GM21447 (cell line): ENCODE results near the gene TSGA10IP.
"Not testable (repeated sequence)": the region's sequence is repeated elsewhere in the genome, so short reads cannot be mapped to it uniquely, and the experiment has no call there.

Source experiments
- ATAC-seq: cut with Tn5 transposase; IDR thresholded peaks from one replicate; pipeline ENCODE4 v1.9.1; 2021; ENCODE audit not compliant: unreplicated experiment

The TSGA10IP gene

DNA sequence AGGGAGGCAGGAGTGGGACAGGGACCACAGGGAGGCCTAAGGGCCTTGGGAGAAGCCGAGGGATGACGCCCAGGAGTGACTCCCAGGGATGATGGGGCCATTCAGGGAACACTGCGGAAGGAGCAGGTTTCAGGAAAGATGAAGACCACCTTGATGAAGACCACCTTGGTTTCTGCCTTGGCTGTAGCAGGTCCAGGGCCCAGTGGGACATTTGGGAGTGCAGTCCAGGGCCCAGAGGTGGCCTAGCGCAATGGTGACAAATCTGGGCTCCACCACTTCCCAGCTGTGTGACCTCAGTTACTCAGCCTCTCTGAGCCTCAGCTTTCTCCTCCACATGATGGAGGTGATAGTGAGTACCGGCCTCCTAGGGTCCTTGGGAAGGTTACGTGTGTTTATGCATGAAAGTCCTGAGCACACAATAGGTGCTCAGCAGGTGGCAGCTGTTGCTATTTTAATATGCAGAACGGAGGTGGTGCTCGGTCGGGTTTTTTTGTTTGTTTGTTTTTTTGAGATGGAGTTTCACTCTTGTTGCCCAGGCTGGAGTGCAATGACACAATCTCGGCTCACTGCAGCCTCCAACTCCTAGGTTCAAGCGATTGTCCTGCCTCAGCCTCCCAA is 770 bp downstream of the TSGA10IP start:
- ATAC-seq, result no peak

DNA sequence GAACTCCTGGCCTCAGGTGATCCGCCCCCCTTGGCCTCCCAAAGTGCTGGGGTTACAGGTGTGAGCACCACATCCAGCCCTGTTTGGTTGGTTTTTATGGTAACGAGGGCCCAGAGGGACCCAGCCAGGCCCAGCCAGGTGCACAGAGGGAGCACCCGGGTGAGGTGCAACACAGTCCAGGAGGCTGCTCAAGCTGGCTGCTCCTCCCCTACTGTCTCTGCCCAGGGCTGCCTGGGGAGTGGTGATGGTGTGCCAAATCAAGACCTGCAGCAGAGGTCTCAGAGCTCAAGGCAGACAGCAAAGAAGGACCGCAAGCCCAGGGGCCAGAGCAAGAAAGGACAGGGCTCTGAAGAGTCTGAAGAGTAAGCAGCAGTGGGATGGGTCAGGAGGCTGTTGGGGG is 1.4 kb downstream of the TSGA10IP start:
- no peak for ATAC-seq

DNA sequence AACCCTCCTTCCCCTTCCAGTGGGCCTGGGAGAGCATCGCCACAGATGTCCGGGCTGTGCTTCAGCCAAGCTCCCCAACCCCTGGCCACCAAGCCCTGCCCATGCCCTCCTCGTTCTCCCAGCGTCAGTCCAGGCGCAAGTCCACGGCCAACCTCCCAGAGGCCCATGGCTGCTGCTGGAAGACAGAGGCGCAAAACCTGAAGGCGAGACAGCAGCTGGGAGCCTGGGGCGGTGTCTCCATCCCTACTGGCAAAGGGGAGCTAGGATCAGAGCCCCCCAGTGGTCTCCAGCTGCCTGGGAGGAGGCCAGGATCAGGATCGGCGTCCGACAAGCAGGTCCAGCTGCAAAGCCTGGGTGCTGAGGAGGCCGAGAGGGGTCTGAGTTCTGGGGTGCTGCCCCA is 1.9 kb downstream of the TSGA10IP start:
- no peak for ATAC-seq

DNA sequence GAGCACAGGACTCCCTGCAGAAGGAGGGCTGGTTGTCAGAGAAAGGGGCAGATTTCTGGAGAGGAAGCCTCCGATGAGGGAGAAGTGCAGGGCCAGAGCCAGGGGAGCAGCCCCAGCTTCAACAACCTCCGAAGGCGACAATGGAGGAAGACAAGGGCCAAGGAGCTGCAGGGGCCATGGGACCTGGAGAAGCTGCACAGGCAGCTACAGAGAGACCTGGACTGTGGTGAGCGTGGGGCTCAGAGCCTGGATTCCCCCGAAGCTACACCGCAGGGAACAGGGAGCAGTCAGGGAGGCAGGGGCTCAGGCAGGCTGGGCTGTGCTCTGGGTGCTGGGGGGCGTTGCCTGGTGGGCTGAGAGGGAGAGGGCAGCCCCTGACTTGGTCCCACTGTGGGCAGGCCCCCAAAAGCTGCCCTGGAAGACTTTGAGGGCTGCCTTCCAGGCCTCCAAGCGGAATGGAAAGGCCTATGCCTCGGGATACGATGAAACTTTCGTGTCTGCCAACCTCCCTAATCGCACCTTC is 2.4 kb downstream of the TSGA10IP start:
- ATAC-seq, result no peak

DNA sequence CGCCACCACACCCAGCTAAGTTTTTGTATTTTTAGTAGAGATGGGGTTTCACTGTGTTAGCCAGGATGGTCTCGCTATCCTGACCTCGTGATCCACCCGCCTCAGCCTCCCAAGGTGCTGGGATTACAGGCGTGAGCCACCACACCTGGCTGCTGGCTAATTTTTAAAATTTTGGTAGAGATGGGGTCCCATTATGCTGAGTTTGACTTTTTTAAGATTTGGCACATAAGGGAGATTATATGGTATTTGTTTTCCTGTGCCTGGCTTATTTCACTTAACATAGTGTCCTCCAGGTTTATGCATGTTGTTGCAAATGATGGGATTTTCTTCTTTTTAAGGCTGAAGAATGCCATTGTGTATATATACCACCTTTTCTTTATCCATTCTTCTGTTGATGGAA is 5.4 kb downstream of the TSGA10IP start:
- ATAC-seq, result not testable (repeated sequence)

DNA sequence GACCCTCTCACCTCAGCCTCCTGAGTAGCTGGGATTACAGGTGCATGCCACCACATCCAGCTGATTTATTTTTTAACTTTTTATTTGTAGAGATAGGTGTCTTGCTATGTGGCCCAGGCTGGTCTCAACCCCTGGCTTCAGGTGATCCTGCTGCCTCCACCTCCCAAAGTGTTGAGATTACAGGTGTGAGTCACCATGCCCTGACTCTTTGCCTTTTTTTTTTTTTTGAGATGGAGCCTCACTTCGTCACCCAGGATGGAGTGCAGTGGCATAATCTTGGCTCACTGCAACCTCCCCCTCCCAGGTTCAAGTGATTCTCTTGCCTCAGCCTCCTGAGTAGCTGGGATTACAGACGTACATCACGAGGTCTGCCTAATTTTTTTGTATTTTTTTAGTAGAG is 6.4 kb downstream of the TSGA10IP start:
- not testable (repeated sequence) for ATAC-seq

DNA sequence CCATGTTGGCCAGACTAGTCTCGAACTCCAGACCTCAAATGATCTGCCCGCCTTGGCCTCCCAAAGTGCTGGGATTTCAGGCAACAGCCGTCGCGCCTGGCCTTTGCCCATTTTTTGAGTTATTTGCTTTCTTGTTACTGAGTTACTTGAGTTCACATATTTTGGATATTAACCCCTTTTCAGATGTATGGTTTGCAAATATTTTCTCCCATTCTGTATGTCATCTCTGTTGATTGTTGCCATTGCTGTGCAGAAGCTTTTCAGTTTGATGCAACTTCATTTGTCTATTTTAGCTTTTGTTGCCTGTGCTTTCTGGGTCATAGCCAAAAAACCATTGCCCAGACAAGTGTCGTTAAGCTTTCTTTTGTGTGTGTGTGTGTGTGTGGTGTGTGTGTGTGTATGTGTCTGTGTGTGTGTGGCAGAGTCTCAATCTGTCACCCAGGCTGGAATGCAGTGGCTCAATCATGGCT is 6.8 kb downstream of the TSGA10IP start:
- ATAC-seq, result no peak

DNA sequence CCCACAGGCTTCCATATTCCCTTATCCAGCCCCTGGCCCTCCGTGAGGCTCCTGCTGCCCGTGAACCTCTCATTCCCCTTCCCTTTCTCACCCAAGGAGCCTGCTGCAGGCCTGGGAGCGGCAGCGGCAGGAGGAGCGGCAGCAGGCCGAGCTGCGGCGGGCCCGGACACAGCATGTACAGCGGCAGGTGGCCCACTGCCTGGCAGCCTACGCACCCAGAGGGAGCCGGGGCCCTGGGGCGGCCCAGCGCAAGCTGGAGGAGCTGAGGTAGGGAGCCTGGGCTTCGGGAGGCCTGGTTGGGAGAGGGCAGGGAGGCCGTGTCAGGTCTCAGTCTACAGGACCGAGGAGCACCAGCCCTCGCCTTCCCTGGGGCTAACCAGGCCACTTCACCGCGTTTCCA is 8.2 kb downstream of the TSGA10IP start:
- no peak for ATAC-seq

DNA sequence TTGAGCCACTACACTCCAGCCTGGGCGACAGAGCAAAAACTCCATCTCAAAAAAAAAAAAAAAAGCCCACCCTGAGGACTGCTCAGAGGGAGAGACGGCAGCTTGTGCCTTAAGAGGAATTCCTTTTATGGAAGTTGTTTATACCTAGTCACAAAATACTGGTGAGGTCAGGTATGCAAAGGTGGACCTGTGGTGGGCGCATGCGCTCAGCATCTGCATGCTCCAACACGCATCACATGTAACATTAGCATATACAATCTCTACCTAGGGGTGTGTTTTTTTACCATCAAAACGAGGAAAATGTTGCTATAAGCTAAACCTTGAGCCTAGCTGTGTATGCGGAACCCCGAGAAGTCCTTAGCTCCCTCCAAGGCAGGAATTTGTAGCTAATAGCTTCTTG is 9.5 kb downstream of the TSGA10IP start:
- ATAC-seq, result no peak

DNA sequence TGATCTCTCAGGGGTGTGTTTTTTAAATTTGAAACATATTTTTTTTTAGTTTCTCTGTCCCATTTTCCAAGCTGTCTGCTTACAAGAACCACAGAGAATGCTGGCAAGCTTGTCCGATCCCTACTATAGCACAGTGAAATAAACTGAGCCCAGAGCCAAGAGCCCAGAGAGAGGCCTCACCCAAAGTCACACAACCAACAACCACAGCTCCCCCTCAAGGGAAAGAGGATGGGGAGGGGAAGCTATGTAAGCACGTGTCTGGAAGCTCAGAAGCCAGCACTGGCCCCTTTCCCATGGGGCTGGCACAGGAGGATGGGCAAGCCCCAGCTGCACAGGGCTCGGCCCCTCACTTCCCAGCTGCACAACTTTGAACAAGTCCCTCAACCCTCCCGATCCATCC is 13.0 kb downstream of the TSGA10IP start:
- no peak for ATAC-seq

DNA sequence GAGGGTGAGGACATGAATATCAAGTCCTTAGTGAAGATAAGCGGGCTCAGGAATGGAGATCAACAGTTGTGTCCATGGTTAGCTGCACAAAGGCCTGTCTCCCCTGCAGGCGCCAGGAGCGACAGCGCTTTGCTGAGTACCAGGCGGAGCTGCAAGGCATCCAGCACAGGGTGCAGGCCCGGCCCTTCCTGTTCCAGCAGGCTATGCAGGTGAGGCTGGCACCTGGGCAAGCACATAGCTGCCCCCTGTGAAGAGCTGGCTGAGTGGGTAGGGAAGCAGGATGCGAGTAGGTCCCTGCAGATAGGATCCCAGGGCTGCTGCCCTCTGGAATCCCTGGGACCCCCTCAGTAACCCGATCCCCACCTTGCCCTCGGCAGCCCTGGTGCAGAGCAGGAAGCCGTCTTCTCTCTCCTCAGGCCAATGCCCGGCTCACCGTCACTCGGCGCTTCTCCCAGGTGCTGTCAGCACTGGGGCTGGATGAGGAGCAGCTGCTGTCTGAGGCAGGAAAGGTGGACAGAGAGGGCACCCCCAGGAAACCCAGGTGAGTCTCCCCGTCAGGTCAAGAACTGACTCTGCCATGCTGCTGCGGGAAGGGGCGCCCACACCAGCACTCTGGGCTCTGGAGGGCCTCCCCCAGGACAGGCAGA is 13.6 kb downstream of the TSGA10IP start:
- ATAC-seq, result no peak

DNA sequence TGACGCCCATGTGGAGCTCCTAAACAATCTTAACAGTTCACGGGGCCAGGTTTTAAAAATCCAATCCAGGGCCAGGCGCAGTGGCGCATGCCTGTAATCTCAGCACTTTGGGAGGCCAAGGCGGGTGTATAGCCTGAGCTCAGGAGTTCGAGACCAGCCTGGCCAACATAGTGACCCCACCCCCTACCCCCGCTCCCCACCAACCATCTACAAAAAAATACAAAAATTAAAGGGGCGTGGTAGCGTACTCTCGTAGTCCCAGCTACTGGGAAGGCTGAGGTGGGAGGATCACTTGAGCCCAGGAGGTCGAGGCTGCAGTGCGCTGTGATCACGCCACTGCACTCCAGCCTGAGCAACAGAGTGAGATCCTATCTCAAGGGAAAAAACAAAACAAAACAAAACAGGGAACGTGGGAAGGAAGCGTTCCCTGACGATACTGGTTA is 15.6 kb downstream of the TSGA10IP start:
- no peak for ATAC-seq

DNA sequence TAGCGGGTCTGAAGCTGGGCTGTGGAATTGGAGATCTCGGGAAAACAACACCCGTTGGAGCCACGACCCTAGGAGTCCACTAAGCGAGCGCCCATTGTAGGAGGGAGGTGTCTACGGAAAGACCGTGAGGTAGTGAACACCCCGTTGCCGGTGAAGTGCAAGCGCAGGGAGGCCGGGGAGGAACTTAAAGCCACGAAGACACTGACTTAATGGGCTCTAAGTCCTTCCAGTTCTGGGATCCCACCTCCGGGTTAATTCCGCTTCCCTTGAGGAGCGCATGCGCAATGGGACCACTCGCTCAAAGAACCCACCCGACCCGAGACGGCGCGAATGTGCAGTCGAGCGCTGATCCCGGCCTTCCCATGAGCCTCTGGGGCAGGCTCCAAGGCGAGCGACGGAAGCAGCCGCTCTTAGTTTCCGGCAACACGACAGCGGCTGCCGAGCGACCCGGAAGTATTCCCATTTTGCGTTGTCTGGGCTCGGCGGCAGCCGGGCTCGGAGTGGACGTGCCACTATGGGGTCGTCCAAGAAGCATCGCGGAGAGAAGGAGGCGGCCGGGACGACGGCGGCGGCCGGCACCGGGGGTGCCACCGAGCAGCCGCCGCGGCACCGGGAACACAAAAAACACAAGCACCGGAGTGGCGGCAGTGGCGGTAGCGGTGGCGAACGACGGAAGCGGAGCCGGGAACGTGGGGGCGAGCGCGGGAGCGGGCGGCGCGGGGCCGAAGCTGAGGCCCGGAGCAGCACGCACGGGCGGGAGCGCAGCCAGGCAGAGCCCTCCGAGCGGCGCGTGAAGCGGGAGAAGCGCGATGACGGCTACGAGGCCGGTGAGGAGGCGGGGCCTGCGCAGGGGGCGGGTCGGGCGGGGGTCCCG is 16.2 kb downstream of the TSGA10IP start, which contains the start of gene SART1:
SART1 (plus strand) TSS at position 468 of the 874 bp plus-strand sequence; CDS start at position 515, 47 bp downstream.
- peak; percentile 72 for ATAC-seq

DNA sequence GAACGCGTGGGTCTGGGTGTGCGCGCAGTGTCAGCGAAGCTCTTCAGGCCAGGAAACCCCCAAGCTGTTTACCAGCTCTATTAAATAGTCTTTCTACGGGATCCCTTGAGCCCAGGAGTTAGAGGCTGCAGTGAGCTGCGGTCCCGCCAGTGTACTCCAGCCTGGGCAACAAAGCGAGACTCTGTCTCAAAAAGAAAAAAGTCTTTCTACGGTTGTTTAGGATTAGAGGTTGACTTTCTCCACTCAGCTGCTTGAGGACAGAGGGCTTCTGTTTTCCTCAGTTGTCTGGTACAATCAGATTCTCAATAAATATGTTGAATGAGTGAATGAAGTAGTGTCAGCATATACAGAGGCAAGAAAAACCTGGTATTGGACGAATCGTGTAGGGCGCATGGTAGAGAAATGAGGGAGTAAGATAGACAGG is 16.9 kb downstream of the TSGA10IP start:
- ATAC-seq, result peak; percentile 3

DNA sequence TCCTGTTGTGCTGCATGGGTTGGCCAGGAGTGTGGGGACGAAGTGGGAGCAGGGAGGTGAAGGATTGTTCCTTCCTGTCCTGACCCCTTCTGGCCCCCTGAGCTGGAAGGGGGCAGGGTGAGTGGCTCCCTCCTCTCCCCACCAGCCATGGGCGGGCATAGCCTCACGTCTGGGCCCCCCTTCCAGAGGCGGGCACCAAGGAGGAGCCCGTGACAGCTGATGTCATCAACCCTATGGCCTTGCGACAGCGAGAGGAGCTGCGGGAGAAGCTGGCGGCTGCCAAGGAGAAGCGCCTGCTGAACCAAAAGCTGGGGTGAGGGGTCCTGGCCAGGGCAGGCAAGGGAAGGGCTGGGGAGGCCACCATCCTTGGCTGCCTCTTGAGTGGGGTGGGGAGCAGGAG is 19.6 kb downstream of the TSGA10IP start:
- ATAC-seq, result no peak

DNA sequence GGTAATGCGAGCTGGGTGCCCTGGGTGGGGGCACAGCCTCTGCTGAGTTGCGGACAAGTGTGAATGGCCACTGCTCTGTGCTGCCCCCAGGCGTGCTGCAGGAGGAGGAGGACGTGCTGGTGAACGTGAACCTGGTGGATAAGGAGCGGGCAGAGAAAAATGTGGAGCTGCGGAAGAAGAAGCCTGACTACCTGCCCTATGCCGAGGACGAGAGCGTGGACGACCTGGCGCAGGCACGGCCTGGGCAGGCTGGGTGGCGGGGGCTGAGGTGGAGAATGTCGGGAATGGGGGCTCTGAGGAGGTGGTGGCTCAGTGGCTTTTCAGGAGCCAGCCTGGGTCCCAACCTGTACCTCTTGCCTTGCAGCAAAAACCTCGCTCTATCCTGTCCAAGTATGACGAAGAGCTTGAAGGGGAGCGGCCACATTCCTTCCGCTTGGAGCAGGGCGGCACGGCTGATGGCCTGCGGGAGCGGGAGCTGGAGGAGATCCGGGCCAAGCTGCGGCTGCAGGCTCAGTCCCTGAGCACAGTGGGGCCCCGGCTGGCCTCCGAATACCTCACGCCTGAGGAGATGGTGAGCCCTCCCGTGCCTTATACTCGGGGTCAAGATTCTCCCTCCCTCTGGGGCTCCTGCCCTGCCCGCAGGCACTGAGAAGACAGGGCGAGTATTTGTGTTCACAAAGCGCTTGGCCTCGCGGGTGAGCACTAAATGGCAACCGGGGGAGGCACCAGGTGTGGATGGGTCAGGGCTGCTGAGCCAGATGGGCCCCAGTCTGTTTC is 20.9 kb downstream of the TSGA10IP start:
- ATAC-seq, result no peak

DNA sequence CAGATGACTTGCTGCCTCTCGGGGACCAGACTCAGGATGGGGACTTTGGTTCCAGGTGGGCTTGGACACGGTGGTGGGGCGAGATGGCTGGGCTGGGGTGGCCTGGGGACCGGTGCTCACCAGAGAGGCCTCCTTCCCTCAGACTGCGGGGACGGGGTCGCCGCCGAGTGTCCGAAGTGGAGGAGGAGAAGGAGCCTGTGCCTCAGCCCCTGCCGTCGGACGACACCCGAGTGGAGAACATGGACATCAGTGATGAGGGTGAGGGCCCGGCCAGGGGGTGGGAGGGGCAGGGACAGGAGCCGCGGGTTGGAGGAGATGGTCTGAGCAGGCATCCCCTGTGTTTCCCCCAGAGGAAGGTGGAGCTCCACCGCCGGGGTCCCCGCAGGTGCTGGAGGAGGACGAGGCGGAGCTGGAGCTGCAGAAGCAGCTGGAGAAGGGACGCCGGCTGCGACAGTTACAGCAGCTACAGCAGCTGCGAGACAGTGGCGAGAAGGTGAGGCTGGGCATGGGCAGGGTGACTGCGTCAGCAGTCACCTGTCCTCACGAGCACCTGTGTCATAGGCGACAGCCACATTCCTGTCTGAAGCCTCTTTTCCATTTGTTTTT is 22.2 kb downstream of the TSGA10IP start:
- ATAC-seq, result no peak

DNA sequence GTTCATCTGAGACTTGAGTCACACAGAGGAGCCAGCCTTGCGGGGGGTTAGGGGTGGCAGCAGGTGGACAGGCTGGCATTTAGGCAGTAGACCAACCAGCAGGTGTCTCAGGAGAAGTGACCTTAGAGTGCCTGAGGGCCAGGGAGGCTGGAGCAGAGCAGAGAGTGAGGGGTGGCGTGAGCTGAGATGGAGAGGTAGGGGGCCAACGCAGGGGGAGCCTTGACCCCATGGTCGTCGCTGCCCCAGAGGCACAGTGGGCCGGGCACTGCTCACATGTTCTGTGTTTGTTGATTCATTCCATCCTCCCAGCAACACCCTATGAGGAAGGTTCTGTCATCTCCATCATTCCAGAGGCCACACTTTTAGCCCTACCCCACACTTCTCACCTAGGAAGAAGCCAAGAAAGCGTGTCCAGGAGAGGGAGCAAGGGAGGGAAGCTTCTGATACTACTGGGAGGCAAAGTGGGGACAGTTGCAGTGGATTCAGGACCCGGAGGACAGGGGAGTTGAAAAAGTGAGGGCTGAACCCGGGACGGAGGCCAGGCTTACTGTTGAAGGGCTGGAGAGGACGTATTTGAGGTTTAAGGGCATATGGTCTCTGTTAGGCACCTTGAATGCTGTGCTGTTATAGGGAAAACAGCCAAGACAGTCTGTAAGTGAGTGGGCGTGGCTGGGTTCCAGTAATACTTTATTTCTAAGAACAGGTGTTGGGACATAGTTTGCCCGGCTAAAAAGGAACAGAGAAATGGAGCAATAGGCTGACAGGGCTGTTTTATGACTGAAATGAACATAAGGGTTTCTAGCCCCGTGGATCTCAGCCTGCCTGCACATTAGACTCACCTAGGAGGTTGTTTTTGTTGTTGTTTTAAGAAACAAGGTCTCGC is 23.6 kb downstream of the TSGA10IP start:
- ATAC-seq, result no peak

DNA sequence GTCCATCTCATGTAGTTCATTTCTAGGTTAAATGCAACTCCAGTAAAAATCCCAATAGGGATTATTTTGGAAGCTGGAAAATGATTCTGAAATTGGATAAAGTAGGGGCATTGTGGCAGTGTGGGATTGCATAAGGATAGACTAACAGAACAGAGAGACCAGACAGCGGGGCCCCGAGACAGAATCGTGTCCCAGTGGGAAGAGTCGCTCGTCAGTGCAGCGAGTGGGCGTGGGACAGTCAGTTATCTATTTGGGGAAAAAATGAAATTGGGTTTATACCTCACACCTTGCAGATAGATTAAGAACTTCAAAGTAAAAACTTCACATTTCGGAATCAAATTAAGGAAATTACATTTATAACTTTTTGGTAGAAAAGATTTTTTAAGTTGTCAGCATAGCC is 26.8 kb downstream of the TSGA10IP start:
- ATAC-seq, result no peak
